Measurements from ENCODE around the gene CBX8.

- peak in 3 of 11 experiments; percentile 9 to 22 (median 19) for TF ChIP-seq CTCF (IDR thresholded peaks at IDR 0.05 in 8 of 11, conservative IDR thresholded peaks at IDR 0.05 in 3 of 11)
- no peak for TF ChIP-seq POLR2AphosphoS5 (IDR thresholded peaks at IDR 0.05)
- TF ChIP-seq POLR2A (IDR thresholded peaks at IDR 0.05): no peak
Measured at GRCh38 chr17:79808763-79809529, 12.1 kb upstream of the CBX8 start.

Data from spleen (tissue), 7 donors.